ENCODE measurements around the gene ATXN2L. TPM values are rescaled to one million over a fixed set of nuclear protein-coding genes. Genes with fewer than 3 reads are reported as not detected.

The ATXN2L gene
- total and polyA plus RNA-seq, 10 of the 15 experiments (the other 5 are each of a cell fraction or from before 2014, with no cell fraction given): 3.5 to 210 (median 61.1) TPM

- TF ChIP-seq BCL11A (IDR thresholded peaks at IDR 0.05; ENCODE audit: low read depth, low read length) (peak; percentile 56; the same call in 1 of the 2 replicates), BACH1 (IDR thresholded peaks at IDR 0.05; ENCODE audit: borderline replicate concordance) (peak; percentile 94), CBFB (IDR thresholded peaks at IDR 0.05; ENCODE audit: low read depth) (no peak), TARDBP (IDR thresholded peaks at IDR 0.05; ENCODE audit: borderline replicate concordance) (peak; percentile 97), TBL1XR1 (IDR thresholded peaks at IDR 0.05; ENCODE audit: low read depth, low read length) (peak; percentile 61; the same call in 1 of the 2 replicates), USF1 (IDR thresholded peaks at IDR 0.05; ENCODE audit: borderline replicate concordance, extremely low read length, insufficient read depth, low read depth, low read length) (no peak), NFXL1 (IDR thresholded peaks at IDR 0.05; ENCODE audit: borderline replicate concordance) (no peak), PML (IDR thresholded peaks at IDR 0.05; ENCODE audit: low read length) (peak; percentile 95), KDM1A (IDR thresholded peaks at IDR 0.05; ENCODE audit: borderline replicate concordance) (no peak), DPF2 (IDR thresholded peaks at IDR 0.05) (peak; percentile 81), NFYB (IDR thresholded peaks at IDR 0.05; ENCODE audit: insufficient read depth, low read depth, low read length) (no peak), FOXK2 (IDR thresholded peaks at IDR 0.05) (no peak), JUND (IDR thresholded peaks at IDR 0.05; ENCODE audit: low read depth, low read length) (no peak), GABPA (IDR thresholded peaks at IDR 0.05; ENCODE audit: low read depth) (0 out of 2 replicates have a peak, but pooled peaks have one; percentile 15), SIX5 (IDR thresholded peaks at IDR 0.05; ENCODE audit: low read depth, low read length, severe bottlenecking) (peak; percentile 59), PKNOX1 (IDR thresholded peaks at IDR 0.05) (peak; percentile 89), SREBF2 (IDR thresholded peaks at IDR 0.05; ENCODE audit: low read length) (no peak), POLR2AphosphoS2 (IDR thresholded peaks at IDR 0.05; ENCODE audit: low read depth, low read length) (peak; percentile 89), EZH2 (IDR thresholded peaks at IDR 0.05; ENCODE audit: borderline replicate concordance, control insufficient read depth, low read depth, low read length) (no peak), WRNIP1 (IDR thresholded peaks at IDR 0.05; ENCODE audit: borderline replicate concordance, low read depth, low read length) (peak; percentile 94; the same call in 1 of the 2 replicates), SP1 (IDR thresholded peaks at IDR 0.05; ENCODE audit: low read depth, low read length) (peak; percentile 88), HCFC1 (IDR thresholded peaks at IDR 0.05; ENCODE audit: low read length) (peak; percentile 80), E2F8 (IDR thresholded peaks at IDR 0.05; ENCODE audit: low read depth, partially characterized antibody) (no peak), EGR1 (IDR thresholded peaks at IDR 0.05; ENCODE audit: borderline replicate concordance in 1 of 2, low read depth in 2 of 2, low read length in 2 of 2) (peak; percentile 100), RAD51 (IDR thresholded peaks at IDR 0.05) (no peak), SUPT20H (IDR thresholded peaks at IDR 0.05; ENCODE audit: borderline replicate concordance, control insufficient read depth, low read depth, low read length) (no peak)
Measured at GRCh38 chr16:28822520-28823290, at the start of gene ATXN2L (continued).

Data from GM12878 (cell line).